GM12878 (cell line): ENCODE measurements around the gene OR4D2. TPM values are rescaled to one million over a fixed set of nuclear protein-coding genes. Genes with fewer than 3 reads are reported as not detected.

Experiments used
- ATAC-seq: fragments of 200-7000 bp; cut with Tn5 transposase; 3 replicates; pipeline ENCODE4 v1.9.1; 2020; ENCODE audit warnings: mild to moderate bottlenecking, moderate library complexity
- BruUV-seq: library from RNA; stranded (reverse); fragments of 400-500 nt; replicated peaks from 2 replicates; lab custom pipeline; 2021; lab: Mats Ljungman, UMichigan
- CTCF ChIA-PET: fragments of 300-600 bp; sonication (Branson Sonifier 250); formaldehyde crosslinking; extraction: SDS; loops from one replicate; lab custom pipeline; 2021; ENCODE audit warnings: inconsistent platforms; lab: Yijun Ruan, JAX
- POLR2A ChIA-PET: fragments of 350-600 bp; formaldehyde crosslinking; extraction: SDS; loops from one replicate; lab custom pipeline; 2021; ENCODE audit warnings: inconsistent platforms; lab: Charles Lee
- RAD21 ChIA-PET: fragments of 300-600 bp; sonication (Branson Sonifier 250); formaldehyde crosslinking; loops from one replicate; lab custom pipeline; 2023; ENCODE audit warnings: antibody characterized with exemption; ENCODE audit not compliant: unreplicated experiment; lab: Charles Lee
- SMC1A ChIA-PET: fragments of 300-600 bp; sonication (Branson Sonifier 250); formaldehyde crosslinking; loops from one replicate; lab custom pipeline; 2023; ENCODE audit not compliant: unreplicated experiment, uncharacterized antibody; lab: Charles Lee
- DNase-seq: peaks from one replicate; pipeline ENCODE4 v3.0.0-alpha.2; 2011; ENCODE audit warnings: low read depth, low spot score
- FAIRE-seq: peaks from 3 replicates; lab custom pipeline; 2011; peaks lifted over from hg19 to GRCh38; lab: Jason Lieb, UNC
- H2AFZ ChIP-seq: 2 replicates; pipeline ENCODE4 v1.6.0; 2011; ENCODE audit warnings: low read depth, low read length, control low read depth; ENCODE audit not compliant: control insufficient read depth
- H3K27ac ChIP-seq: 2 replicates; pipeline ENCODE4 v1.5.1; 2011; ENCODE audit warnings: control low read depth; ENCODE audit not compliant: control insufficient read depth, insufficient read depth
- H3K27me3 ChIP-seq, 2 experiments: replicated peaks in 1 of 2; 2 replicates each; pipeline versions ENCODE4 v1.6.0 to v1.6.1; 2011; ENCODE audit warnings: low read length in 1 of 2; ENCODE audit not compliant: control insufficient read depth in 2 of 2, insufficient read depth in 2 of 2
- H3K36me3 ChIP-seq, 2 experiments: 2 replicates each; pipeline ENCODE4 v1.5.1; 2011; ENCODE audit warnings: low read length in 1 of 2; ENCODE audit not compliant: control insufficient read depth in 2 of 2, insufficient read depth in 2 of 2
- H3K4me1 ChIP-seq: 2 replicates; pipeline ENCODE4 v1.6.1; 2011; ENCODE audit warnings: mild to moderate bottlenecking, low read length, moderate library complexity, mixed read lengths; ENCODE audit not compliant: control insufficient read depth, insufficient read depth
- H3K4me2 ChIP-seq: 2 replicates; pipeline ENCODE4 v1.6.0; 2011; ENCODE audit warnings: control low read depth; ENCODE audit not compliant: control insufficient read depth, insufficient read depth
- H3K4me3 ChIP-seq: fragments of 200-600 bp; sonication (generic); 2 replicates; pipeline ENCODE4 v1.5.1; 2016
- H3K79me2 ChIP-seq: 2 replicates; pipeline ENCODE4 v1.6.0; 2011; ENCODE audit warnings: low read length; ENCODE audit not compliant: control insufficient read depth, insufficient read depth
- H3K9ac ChIP-seq: 2 replicates; pipeline ENCODE4 v1.8.0; 2011; ENCODE audit warnings: low read length, control low read depth, mixed read lengths; ENCODE audit not compliant: control insufficient read depth, insufficient read depth
- H3K9me3 ChIP-seq: replicated peaks from 3 replicates; pipeline ENCODE4 v1.5.1; 2011; ENCODE audit warnings: mild to moderate bottlenecking, low read length; ENCODE audit not compliant: control insufficient read depth, insufficient read depth
- H4K20me1 ChIP-seq: 2 replicates; pipeline ENCODE4 v1.6.0; 2011; ENCODE audit not compliant: control insufficient read depth, insufficient read depth
- ATF3 ChIP-seq: IDR thresholded peaks from 2 replicates; pipeline ENCODE4 v1.6.1; 2011; ENCODE audit warnings: low read depth, mild to moderate bottlenecking, low read length, moderate library complexity, borderline replicate concordance; ENCODE audit errors: extremely low read depth
- ATF7 ChIP-seq: fragments of 450-650 bp; IDR thresholded peaks from 2 replicates; pipeline ENCODE4 v1.6.1; 2016; ENCODE audit warnings: low read depth, mild to moderate bottlenecking
- NBN ChIP-seq: fragments of 450-650 bp; IDR thresholded peaks from 2 replicates; pipeline ENCODE4 v1.6.1; 2016
- NFIC ChIP-seq: IDR thresholded peaks from 2 replicates; pipeline ENCODE4 v1.6.1; 2012; ENCODE audit warnings: low read depth, mild to moderate bottlenecking, inconsistent platforms, low read length, moderate library complexity
- NKRF ChIP-seq: fragments of 450-650 bp; conservative IDR thresholded peaks from 2 replicates; pipeline ENCODE4 v1.6.1; 2017; ENCODE audit warnings: mild to moderate bottlenecking, moderate library complexity
- ZZZ3 ChIP-seq: IDR thresholded peaks from 2 replicates; pipeline ENCODE4 v1.6.1; 2011; ENCODE audit warnings: low read depth; ENCODE audit not compliant: control insufficient read depth, insufficient read length
- WGBS: methylation state at CpG from one replicate; pipeline ENCODE4 v1.1.6; 2016; ENCODE audit warnings: low lambda C conversion rate; ENCODE audit not compliant: insufficient replicate concordance, insufficient coverage; ENCODE audit errors: missing lambda C conversion rate; 5-methylcytosine and 5-hydroxymethylcytosine counted together
- in situ Hi-C: fragments of 300-500 bp; cut with MboI; formaldehyde crosslinking; loops from 9 replicates; pipeline ENCODE4 v1.14.3; 2018; ENCODE audit warnings: mixed read lengths
- intact Hi-C: fragments of 100-400 bp; cut with micrococcal nuclease; formaldehyde crosslinking; loops from one replicate; pipeline ENCODE4 v1.14.2; 2022; ENCODE audit not compliant: unreplicated experiment
- polyA plus RNA-seq, 11 experiments: library from polyadenylated mRNA; depleted of rRNA in 4 of 11; unstranded in 6 of 11; stranded (reverse) in 5 of 11; fragments of >200 nt; fragmentation: Nextera tagmentation in 4 of 11; fragmentation: Illumina TruSeq in 1 of 11; extraction: Ambion mirVana in 4 of 11; extraction: Trizol in 1 of 11; gene quantifications; 1 replicate in 1 of 11; 2 replicates in 10 of 11; pipeline versions ENCODE4 v1.2.1 to v1.2.3, GENCODE V29; 2011 to 2016; ENCODE audit warnings: inconsistent platforms in 2 of 11, missing spikeins in 2 of 11, low read depth in 1 of 11
- total RNA-seq, 4 experiments: library from RNA; depleted of rRNA in 3 of 4; stranded (reverse); fragments of >200 nt in 3 of 4; fragmentation: Illumina TruSeq in 1 of 4; extraction: Trizol in 1 of 4; gene quantifications; 2 replicates each; pipeline versions ENCODE4 v1.2.1 to v1.2.3, GENCODE V29; 2013 to 2021

The OR4D2 gene
- total and polyA plus RNA-seq, 10 of the 15 experiments (the other 5 are each of a cell fraction or from before 2014, with no cell fraction given) = 0.04 TPM; not detected in 9

GRCh38 chr17:58174871-58175270 lies 8.1 kb downstream of the OR4D2 start:
- ChIA-PET SMC1A (interaction anchor here (0.6 kb wide), 1 partner anchor 75 kb away, joined by 3 read pairs; no protein-coding TSS in a partner anchor), POLR2A (no interaction called here), RAD21 (no interaction called here), CTCF (interaction anchor here (1.1 kb wide), 1 partner anchor 25 kb away, joined by 4 read pairs; no protein-coding TSS in a partner anchor)
- Histone ChIP-seq H3K4me2 (no peak overlapping the region), H3K79me2 (no peaks in the 10 kb centered on the region), H4K20me1 (no peaks in the 10 kb centered on the region), H3K27ac (no peak overlapping the region), H3K9ac (no peak overlapping the region), H3K9me3 (no peaks in the 10 kb centered on the region), H3K36me3 (no peaks in the 10 kb centered on the region), H3K4me1 (no peaks in the 10 kb centered on the region), H3K4me3 (no peak overlapping the region), H2AFZ (no peak overlapping the region), H3K27me3 (no peaks in the 10 kb centered on the region; a peak in 1 of 4 replicates)
- intact Hi-C loops (loop anchor here (5.0 kb wide), 1 partner anchor 63 kb away; no protein-coding TSS in a partner anchor), in situ Hi-C loops (no loop called here)
- WGBS = 11% methylated on average over 3 of the region's 3 CpGs
- ATAC-seq (no peak), FAIRE-seq (no peak), DNase-seq (no peak)
- BruUV-seq = no TSS peak
- TF ChIP-seq ATF7 (no peak), ZZZ3 (no peak), ATF3 (no peak), NFIC (no peak), NBN (no peak), NKRF (no peak)
